AG04449 (cell line): ENCODE results near the gene IQCK.

Experiments used
- CTCF ChIA-PET: fragments of 350-600 bp; formaldehyde crosslinking; extraction: SDS; loops from one replicate; lab custom pipeline; 2021; ENCODE audit warnings: antibody characterized with exemption; lab: Yijun Ruan, JAX
- POLR2A ChIA-PET: fragments of 400-600, 350-600 bp; formaldehyde crosslinking; extraction: SDS; loops from one replicate; lab custom pipeline; 2020; ENCODE audit warnings: antibody characterized with exemption, inconsistent platforms; lab: Yijun Ruan, JAX
- DNase-seq: peaks from one replicate; pipeline ENCODE4 v3.0.0-alpha.2; 2010; ENCODE audit warnings: low read depth, low spot score
- H3K4me3 ChIP-seq: 2 replicates; pipeline ENCODE4 v1.5.1; 2011; ENCODE audit warnings: low read depth, mild to moderate bottlenecking, control low read depth, low read length
- CTCF ChIP-seq: IDR thresholded peaks from one replicate; pipeline ENCODE4 v1.5.1; 2011; ENCODE audit warnings: mild to moderate bottlenecking, moderate library complexity, low read length, control low read depth, inconsistent platforms; ENCODE audit not compliant: insufficient read depth; ENCODE audit errors: missing control alignments

IQCK gene

GRCh38 chr16:19680881-19681340, 37.2 kb upstream of the IQCK start:
- DNase-seq, result no peak
- no peak for TF ChIP-seq CTCF
- ChIA-PET CTCF (interaction anchor here (0.9 to 1.3 kb wide), 4 partner anchors 9 to 79 kb away, joined by 3 to 5 read pairs (median 4); no protein-coding TSS in a partner anchor), POLR2A (interaction anchor here (0.6 kb wide), 1 partner anchor 13 kb away, joined by 3 read pairs; no protein-coding TSS in a partner anchor)
- H3K4me3 ChIP-seq, result no peak overlapping the region

- TF ChIP-seq CTCF, result no peak
- ChIA-PET POLR2A (interaction anchor here (0.5 to 0.6 kb wide), 2 partner anchors 12 to 22 kb away, joined by 3 to 4 read pairs; no protein-coding TSS in a partner anchor), CTCF (interaction anchor here (0.9 to 1.5 kb wide), 3 partner anchors 9 to 19 kb away, joined by 3 to 5 read pairs (median 5); no protein-coding TSS in a partner anchor)
- DNase-seq, result no peak
- no peak overlapping the region for H3K4me3 ChIP-seq
Measured at GRCh38 chr16:19681637-19682036, 36.4 kb upstream of the IQCK start.

GRCh38 chr16:19683453-19684236, 34.4 kb upstream of the IQCK start:
- no peak for DNase-seq
- H3K4me3 ChIP-seq, result no peak overlapping the region
- TF ChIP-seq CTCF, result no peak
- ChIA-PET POLR2A (no interaction called here), CTCF (no interaction called here)

- no peak for TF ChIP-seq CTCF
- H3K4me3 ChIP-seq, result no peak overlapping the region
- DNase-seq, result no peak
- ChIA-PET POLR2A (no interaction called here), CTCF (no interaction called here)
Measured at GRCh38 chr16:19685176-19685575, 32.9 kb upstream of the IQCK start.

- DNase-seq, result no peak
- H3K4me3 ChIP-seq, result no peak overlapping the region
- CTCF ChIA-PET, result no interaction called here
- POLR2A ChIA-PET, result no interaction called here
- TF ChIP-seq CTCF, result no peak
Measured at GRCh38 chr16:19687279-19687678, 30.8 kb upstream of the IQCK start.

GRCh38 chr16:19688396-19689024, 29.6 kb upstream of the IQCK start:
- TF ChIP-seq CTCF, result no peak
- ChIA-PET CTCF (interaction anchor here (1.0 kb wide), 1 partner anchor 11 kb away, joined by 3 read pairs; no protein-coding TSS in a partner anchor), POLR2A (interaction anchor here (0.6 to 0.7 kb wide), 2 partner anchors 60 to 89 kb away, joined by 3 read pairs; no protein-coding TSS in a partner anchor)
- H3K4me3 ChIP-seq, result no peak overlapping the region
- no peak for DNase-seq
